ENCODE measurements around the gene HOXD10.

Gene HOXD10

GRCh38 chr2:176078541-176079284 lies 37.9 kb upstream of the HOXD10 start:
- peaks cover 99% of the 10 kb centered on the region for H3K27me3 Mint-ChIP-seq (ENCODE audit: low read depth, poor library complexity)
- peak overlapping the region; percentile 66 for H3K4me3 Mint-ChIP-seq
- no peak for DNase-seq
- H3K9me3 Mint-ChIP-seq: peaks cover 10% of the 10 kb centered on the region
- H3K4me1 Mint-ChIP-seq: peaks cover 24% of the 10 kb centered on the region
- H3K27ac Mint-ChIP-seq: no peak overlapping the region
- no peak for TF ChIP-seq CTCF (IDR thresholded peaks at IDR 0.05)
- no peaks in the 10 kb centered on the region for H3K36me3 Mint-ChIP-seq (ENCODE audit: low read depth)

- Mint-ChIP-seq H3K27ac (no peak overlapping the region), H3K27me3 (ENCODE audit: low read depth, poor library complexity) (peaks cover 99% of the 10 kb centered on the region)
These were observed 37.2 kb upstream of the HOXD10 start for GRCh38 chr2:176079285-176079830.

GRCh38 chr2:176079831-176080539 lies 36.6 kb upstream of the HOXD10 start:
- DNase-seq: peak; percentile 85
- Mint-ChIP-seq H3K4me1 (peaks cover 29% of the 10 kb centered on the region), H3K27ac (no peak overlapping the region), H3K4me3 (peak overlapping the region; percentile 66), H3K9me3 (peaks cover 10% of the 10 kb centered on the region), H3K27me3 (ENCODE audit: low read depth, poor library complexity) (peaks cover 99% of the 10 kb centered on the region), H3K36me3 (ENCODE audit: low read depth) (no peaks in the 10 kb centered on the region)
- peak; percentile 96 for TF ChIP-seq CTCF (IDR thresholded peaks at IDR 0.05)

More at GRCh38 chr2:176079285-176079830, 37.2 kb upstream of the HOXD10 start:
- Mint-ChIP-seq H3K36me3 (ENCODE audit: low read depth) (no peaks in the 10 kb centered on the region), H3K4me1 (peaks cover 29% of the 10 kb centered on the region), H3K9me3 (peaks cover 10% of the 10 kb centered on the region), H3K4me3 (peak overlapping the region; percentile 66)
- peak; percentile 44 for DNase-seq
- no peak for TF ChIP-seq CTCF (IDR thresholded peaks at IDR 0.05)

- no peak overlapping the region for H3K27ac Mint-ChIP-seq
- H3K27me3 Mint-ChIP-seq (ENCODE audit: low read depth, poor library complexity): peaks cover 99% of the 10 kb centered on the region
- H3K9me3 Mint-ChIP-seq: peaks cover 10% of the 10 kb centered on the region
- no peaks in the 10 kb centered on the region for H3K36me3 Mint-ChIP-seq (ENCODE audit: low read depth)
- peaks cover 25% of the 10 kb centered on the region for H3K4me1 Mint-ChIP-seq
- no peak for TF ChIP-seq CTCF (IDR thresholded peaks at IDR 0.05)
- peak; percentile 53 for DNase-seq
- peak overlapping the region; percentile 65 for H3K4me3 Mint-ChIP-seq
These were observed 35.8 kb upstream of the HOXD10 start for GRCh38 chr2:176080540-176081375.

- Mint-ChIP-seq H3K36me3 (ENCODE audit: low read depth) (no peaks in the 10 kb centered on the region), H3K27ac (no peak overlapping the region), H3K27me3 (ENCODE audit: low read depth, poor library complexity) (peaks cover 99% of the 10 kb centered on the region), H3K9me3 (peaks cover 10% of the 10 kb centered on the region), H3K4me1 (peaks cover 25% of the 10 kb centered on the region), H3K4me3 (peak overlapping the region; percentile 49)
- no peak for TF ChIP-seq CTCF (IDR thresholded peaks at IDR 0.05)
- no peak for DNase-seq
These were observed 35.2 kb upstream of the HOXD10 start for GRCh38 chr2:176081376-176081836.

All from nephron progenitor cell (in vitro differentiated cells).